CD14-positive monocyte (primary cell): Measurements from ENCODE around the gene RFX7. TPM values are rescaled to one million over a fixed set of nuclear protein-coding genes. Genes with fewer than 3 reads are reported as not detected.

Experiments used
- DNase-seq, 3 donors: peaks; one replicate each; pipeline ENCODE4 v3.0.0-alpha.2; 2011 to 2022
- H2AFZ ChIP-seq: 2 replicates; pipeline ENCODE4 v1.6.0; 2012; ENCODE audit warnings: mild to moderate bottlenecking, low read depth, low read length, inconsistent platforms; ENCODE audit not compliant: insufficient read depth, poor library complexity, severe bottlenecking
- H3K27ac ChIP-seq, 2 donors: 1 replicate in 1 of 2; 2 replicates in 1 of 2; pipeline ENCODE4 v1.5.1; 2012 to 2013; ENCODE audit warnings: low read length in 2 of 2, control low read depth in 1 of 2, inconsistent platforms in 1 of 2, low read depth in 1 of 2, mild to moderate bottlenecking in 1 of 2
- H3K27me3 ChIP-seq, 2 donors: one replicate each; pipeline versions ENCODE4 v1.6.0 to v1.6.1; 2011 to 2013; ENCODE audit warnings: low read length in 2 of 2; ENCODE audit not compliant: control insufficient read depth in 2 of 2, insufficient read depth in 2 of 2
- H3K36me3 ChIP-seq, 2 donors: replicated peaks in 1 of 2; 1 replicate in 1 of 2; 2 replicates in 1 of 2; pipeline versions ENCODE4 v1.5.1 to v1.6.1; 2012 to 2013; ENCODE audit warnings: low read length in 2 of 2, control low read depth in 1 of 2, inconsistent platforms in 1 of 2, mild to moderate bottlenecking in 1 of 2; ENCODE audit not compliant: insufficient read depth in 2 of 2, control insufficient read depth in 1 of 2
- H3K4me1 ChIP-seq, 2 donors: 1 replicate in 1 of 2; 2 replicates in 1 of 2; pipeline versions ENCODE4 v1.5.1 to v1.6.1; 2012 to 2013; ENCODE audit warnings: low read length in 2 of 2, control low read depth in 1 of 2, inconsistent platforms in 1 of 2, mild to moderate bottlenecking in 1 of 2, moderate library complexity in 1 of 2; ENCODE audit not compliant: insufficient read depth in 2 of 2, control insufficient read depth in 1 of 2
- H3K4me2 ChIP-seq: replicated peaks from 2 replicates; pipeline ENCODE3; 2012; ENCODE audit warnings: low read length, moderate library complexity, mild to moderate bottlenecking; ENCODE audit not compliant: poor library complexity, severe bottlenecking; ENCODE audit errors: extremely low read depth
- H3K4me3 ChIP-seq, 3 experiments: fragments of 200-600 bp in 1 of 3; sonication (generic) in 1 of 3; replicated peaks in 1 of 3; 1 replicate in 2 of 3; 2 replicates in 1 of 3; pipeline ENCODE4 v1.5.1; 2011 to 2013; ENCODE audit warnings: low read length in 3 of 3, mild to moderate bottlenecking in 3 of 3, control low read depth in 2 of 3, low read depth in 2 of 3, inconsistent platforms in 1 of 3, moderate library complexity in 1 of 3
- H3K79me2 ChIP-seq: 2 replicates; pipeline ENCODE4 v1.6.0; 2012; ENCODE audit warnings: mild to moderate bottlenecking, control low read depth, inconsistent platforms, low read length, moderate library complexity; ENCODE audit not compliant: insufficient read depth
- H3K9ac ChIP-seq: 2 replicates; pipeline ENCODE4 v1.6.0; 2017; ENCODE audit warnings: low read length, mild to moderate bottlenecking; ENCODE audit not compliant: insufficient read depth, poor library complexity, severe bottlenecking
- H3K9me3 ChIP-seq, 2 donors: replicated peaks in 1 of 2; 1 replicate in 1 of 2; 2 replicates in 1 of 2; pipeline versions ENCODE4 v1.5.1 to v1.6.1; 2012 to 2013; ENCODE audit warnings: low read length in 2 of 2, control low read depth in 1 of 2; ENCODE audit not compliant: control insufficient read depth in 1 of 2, insufficient read depth in 1 of 2
- H4K20me1 ChIP-seq: 2 replicates; pipeline ENCODE4 v1.6.0; 2012; ENCODE audit warnings: mild to moderate bottlenecking, low read length, control low read depth, moderate library complexity; ENCODE audit not compliant: insufficient read depth
- H3K27ac Mint-ChIP-seq, 7 donors: one replicate each; pipeline ENCODE4 v1.8.0; 2020; ENCODE audit warnings: mild to moderate bottlenecking in 7 of 7, mixed read lengths in 7 of 7, moderate library complexity in 6 of 7, inconsistent platforms in 2 of 7
- H3K27me3 Mint-ChIP-seq, 3 donors: one replicate each; pipeline ENCODE4 v1.8.0; 2021 to 2022; ENCODE audit warnings: low read depth in 3 of 3, mild to moderate bottlenecking in 3 of 3, mixed read lengths in 3 of 3, moderate library complexity in 3 of 3, inconsistent platforms in 1 of 3
- H3K36me3 Mint-ChIP-seq, 2 donors: one replicate each; pipeline ENCODE4 v1.8.0; 2020; ENCODE audit warnings: mixed read lengths in 2 of 2, inconsistent platforms in 1 of 2, mild to moderate bottlenecking in 1 of 2
- H3K4me1 Mint-ChIP-seq: one replicate; pipeline ENCODE4 v1.8.0; 2020; ENCODE audit warnings: mild to moderate bottlenecking, mixed read lengths
- H3K4me3 Mint-ChIP-seq, 2 donors: one replicate each; pipeline ENCODE4 v1.8.0; 2020; ENCODE audit warnings: mild to moderate bottlenecking in 2 of 2, mixed read lengths in 2 of 2, moderate library complexity in 1 of 2
- H3K9me3 Mint-ChIP-seq, 7 donors: one replicate each; pipeline ENCODE4 v1.8.0; 2020 to 2022; ENCODE audit warnings: mixed read lengths in 7 of 7, mild to moderate bottlenecking in 6 of 7, moderate library complexity in 6 of 7, inconsistent platforms in 2 of 7
- WGBS: methylation state at CpG from one replicate; pipeline ENCODE4 v1.1.5; 2013; ENCODE audit warnings: missing lambda C conversion rate; ENCODE audit not compliant: insufficient coverage; 5-methylcytosine and 5-hydroxymethylcytosine counted together
- intact Hi-C, 2 donors: fragments of 100-400 bp; cut with micrococcal nuclease; formaldehyde crosslinking; loops; one replicate each; pipeline versions ENCODE4 v1.15.0 to v1.15.1; 2023
- polyA plus RNA-seq, 3 donors: library from polyadenylated mRNA; depleted of rRNA in 1 of 3; unstranded in 2 of 3; stranded (reverse) in 1 of 3; fragments of 300-500 nt in 2 of 3; fragments of >200 nt in 1 of 3; fragmentation: Illumina TruSeq in 2 of 3; gene quantifications; 1 replicate in 2 of 3; 2 replicates in 1 of 3; pipeline ENCODE4 v1.2.3, GENCODE V29; 2012 to 2021
- TF ChIP-seq, protein P1 (sequence below): fragments of 200-600 bp; IDR thresholded peaks from one replicate; pipeline ENCODE4 v1.8.0; 2022; ENCODE audit warnings: antibody characterized with exemption, mild to moderate bottlenecking

RFX7 gene
- polyA plus RNA-seq, 3 donors: 1.0 to 2.9 (median 1.2) TPM

DNA sequence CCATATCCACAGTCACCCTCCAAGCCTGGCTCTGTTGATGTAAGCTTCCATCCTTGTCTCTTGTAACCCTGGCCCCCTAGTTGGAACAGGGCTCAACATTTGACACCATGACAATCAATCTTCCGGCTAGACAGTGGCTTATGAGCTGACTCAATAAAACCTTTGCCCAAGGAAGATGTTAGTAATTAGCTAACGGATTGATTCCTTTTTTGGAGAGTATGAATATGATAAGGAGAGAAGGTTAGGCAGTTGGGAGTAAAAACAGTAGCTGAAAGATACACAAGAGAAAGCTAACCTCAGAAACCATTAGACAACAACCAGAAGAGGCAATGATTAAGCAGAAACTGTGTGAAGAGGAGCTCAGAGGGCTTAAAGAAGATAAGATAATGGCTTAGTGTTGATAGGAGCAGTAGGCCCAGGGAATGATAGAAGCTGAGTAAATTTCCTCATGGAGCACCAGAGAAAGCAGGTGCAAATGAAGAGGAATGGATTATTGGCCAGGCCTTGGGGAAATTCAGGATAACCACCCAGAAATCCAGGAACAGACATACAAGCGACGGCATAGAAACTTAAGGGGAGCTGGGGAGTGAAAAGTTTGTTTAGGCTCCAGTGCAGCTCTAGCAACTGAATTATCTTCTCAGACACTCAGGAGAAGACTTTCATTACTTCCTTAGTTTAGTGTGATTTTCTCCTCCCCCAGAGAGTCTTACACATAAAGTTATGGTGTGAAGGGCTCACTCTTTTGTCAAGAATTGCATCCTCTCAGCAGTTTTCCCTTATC is 7.8 kb upstream of the RFX7 start:
- WGBS: 100% methylated on average over 1 of the region's 4 CpGs
- Mint-ChIP-seq H3K27ac (no peak overlapping the region), H3K27me3 (peaks cover 2 to 6% (median 2%) of the 10 kb centered on the region in 3 donors), H3K4me3 (no peak overlapping the region), H3K9me3 (no peaks in the 10 kb centered on the region), H3K4me1 (no peaks in the 10 kb centered on the region), H3K36me3 (no peaks in the 10 kb centered on the region)
- intact Hi-C loops: no loop called here
- DNase-seq: no peak
- Histone ChIP-seq H3K9me3 (no peaks in the 10 kb centered on the region), H3K4me1 (no peaks in the 10 kb centered on the region), H3K36me3 (no peaks in the 10 kb centered on the region), H2AFZ (no peak overlapping the region), H3K4me2 (no peak overlapping the region), H3K9ac (no peak overlapping the region), H3K27ac (no peak overlapping the region), H4K20me1 (no peaks in the 10 kb centered on the region), H3K4me3 (no peak overlapping the region), H3K79me2 (no peaks in the 10 kb centered on the region), H3K27me3 (peaks cover 0 to 2% of the 10 kb centered on the region in 2 donors)
- TF ChIP-seq, protein P1, sequence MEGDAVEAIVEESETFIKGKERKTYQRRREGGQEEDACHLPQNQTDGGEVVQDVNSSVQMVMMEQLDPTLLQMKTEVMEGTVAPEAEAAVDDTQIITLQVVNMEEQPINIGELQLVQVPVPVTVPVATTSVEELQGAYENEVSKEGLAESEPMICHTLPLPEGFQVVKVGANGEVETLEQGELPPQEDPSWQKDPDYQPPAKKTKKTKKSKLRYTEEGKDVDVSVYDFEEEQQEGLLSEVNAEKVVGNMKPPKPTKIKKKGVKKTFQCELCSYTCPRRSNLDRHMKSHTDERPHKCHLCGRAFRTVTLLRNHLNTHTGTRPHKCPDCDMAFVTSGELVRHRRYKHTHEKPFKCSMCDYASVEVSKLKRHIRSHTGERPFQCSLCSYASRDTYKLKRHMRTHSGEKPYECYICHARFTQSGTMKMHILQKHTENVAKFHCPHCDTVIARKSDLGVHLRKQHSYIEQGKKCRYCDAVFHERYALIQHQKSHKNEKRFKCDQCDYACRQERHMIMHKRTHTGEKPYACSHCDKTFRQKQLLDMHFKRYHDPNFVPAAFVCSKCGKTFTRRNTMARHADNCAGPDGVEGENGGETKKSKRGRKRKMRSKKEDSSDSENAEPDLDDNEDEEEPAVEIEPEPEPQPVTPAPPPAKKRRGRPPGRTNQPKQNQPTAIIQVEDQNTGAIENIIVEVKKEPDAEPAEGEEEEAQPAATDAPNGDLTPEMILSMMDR: no peak

DNA sequence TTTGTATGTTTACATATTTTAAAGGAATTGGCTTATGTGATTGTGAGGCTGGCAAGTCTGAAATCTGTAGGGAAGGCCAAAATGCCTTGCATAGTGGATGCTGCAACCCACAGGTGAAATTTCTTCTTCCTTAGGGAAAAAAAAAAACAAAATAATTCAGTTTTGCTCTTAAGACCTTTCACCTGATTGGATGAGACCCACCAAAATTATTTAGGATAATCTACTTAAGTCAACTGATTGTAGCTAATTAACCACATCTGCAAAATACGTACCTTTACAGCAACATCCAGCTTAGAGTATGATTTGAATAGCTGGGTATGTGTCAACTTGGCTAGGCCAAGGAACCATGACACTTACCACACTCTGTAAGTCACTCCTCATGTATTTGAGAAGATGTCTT is 6.9 kb upstream of the RFX7 start:
- no peak overlapping the region for H3K4me3 ChIP-seq
- Mint-ChIP-seq H3K27me3 (peaks cover 0 to 6% (median 2%) of the 10 kb centered on the region in 3 donors), H3K27ac (no peak overlapping the region), H3K9me3 (no peaks in the 10 kb centered on the region), H3K4me3 (no peak overlapping the region), H3K36me3 (no peaks in the 10 kb centered on the region), H3K4me1 (peaks cover 5% of the 10 kb centered on the region)
- WGBS: no CpG with 5 or more reads among the region's 1 CpG
- no peak overlapping the region for H3K4me2 ChIP-seq
- peaks cover 0 to 2% of the 10 kb centered on the region in 2 donors for H3K27me3 ChIP-seq
- no peaks in the 10 kb centered on the region for H4K20me1 ChIP-seq
- H3K9me3 ChIP-seq: no peaks in the 10 kb centered on the region
- no peaks in the 10 kb centered on the region for H3K36me3 ChIP-seq
- no peaks in the 10 kb centered on the region for H3K79me2 ChIP-seq
- H2AFZ ChIP-seq: no peak overlapping the region
- H3K9ac ChIP-seq: no peak overlapping the region
- H3K4me1 ChIP-seq: peaks cover 2 to 3% of the 10 kb centered on the region in 2 donors
- no peak overlapping the region for H3K27ac ChIP-seq
- DNase-seq: no peak
- intact Hi-C loops: no loop called here
- TF ChIP-seq, protein P1: no peak
